SKM-1 (cell line): ENCODE results near the gene KRT86.
A peak's percentile ranks its signal among the peaks of the same experiment; 100 is the strongest.
"Not testable (repeated sequence)": the region's sequence is repeated elsewhere in the genome, so short reads cannot be mapped to it uniquely, and the experiment has no call there.

Source experiments
- DNase-seq: peaks from one replicate; lab custom pipeline; 2025; ENCODE audit not compliant: unreplicated experiment; lab: John Stamatoyannopoulos, UW

The KRT86 gene

GRCh38 chr12:52312086-52312485, 37.6 kb downstream of the KRT86 start:
- DNase-seq, result no peak

- DNase-seq, result no peak
Measured at GRCh38 chr12:52313461-52313860, 39.0 kb downstream of the KRT86 start.

GRCh38 chr12:52313926-52314325, 39.5 kb downstream of the KRT86 start:
- DNase-seq, result no peak

GRCh38 chr12:52314511-52314910, 40.1 kb downstream of the KRT86 start:
- DNase-seq, result no peak

- DNase-seq, result not testable (repeated sequence)
Measured at GRCh38 chr12:52315721-52316120, 41.3 kb downstream of the KRT86 start.

GRCh38 chr12:52316290-52316689, 41.8 kb downstream of the KRT86 start:
- DNase-seq, result no peak

- no peak for DNase-seq
Measured at GRCh38 chr12:52316701-52317100, 42.3 kb downstream of the KRT86 start.

- DNase-seq, result no peak
Measured at GRCh38 chr12:52317468-52318052, 43.1 kb downstream of the KRT86 start.

GRCh38 chr12:52318241-52318990, 44.0 kb downstream of the KRT86 start:
- no peak for DNase-seq

GRCh38 chr12:52319097-52319496, 44.7 kb downstream of the KRT86 start:
- DNase-seq, result no peak

GRCh38 chr12:52320784-52321400, 46.4 kb downstream of the KRT86 start, which contains the start of gene KRT83:
Gene KRT83, minus strand, starts transcription at chr12:52321398. Its CDS starts 63 bp downstream, at chr12:52321335.
- no peak for DNase-seq

- DNase-seq, result no peak
Measured at GRCh38 chr12:52321418-52321817, 47.0 kb downstream of the KRT86 start.

- no peak for DNase-seq
Measured at GRCh38 chr12:52322069-52322468, 47.6 kb downstream of the KRT86 start.

GRCh38 chr12:52323001-52323400, 48.6 kb downstream of the KRT86 start:
- no peak for DNase-seq

GRCh38 chr12:52323416-52324152, 49.1 kb downstream of the KRT86 start:
- DNase-seq, result no peak

GRCh38 chr12:52324153-52324444, 49.7 kb downstream of the KRT86 start:
- DNase-seq, result no peak

GRCh38 chr12:52327052-52327829, 52.8 kb downstream of the KRT86 start:
- DNase-seq, result peak; percentile 18

GRCh38 chr12:52327830-52328500, 53.5 kb downstream of the KRT86 start:
- no peak for DNase-seq

GRCh38 chr12:52331039-52331438, 56.6 kb downstream of the KRT86 start:
- DNase-seq, result no peak

GRCh38 chr12:52331833-52332232, 57.4 kb downstream of the KRT86 start:
- DNase-seq, result no peak
